Activated naive CD8-positive, alpha-beta T cell treated with anti-CD3 and anti-CD28 coated beads, Interleukin-2, amount 50 U/mL, for 16 hours (primary cell): Measurements from ENCODE around the gene MBOAT1.

Source experiments
- DNase-seq: peaks from one replicate; pipeline ENCODE4 v3.0.0-alpha.2; 2020; ENCODE audit warnings: low read depth, low spot score

The MBOAT1 gene

GRCh38 chr6:20137837-20138236, 74.4 kb downstream of the MBOAT1 start:
- DNase-seq: no peak

DNA sequence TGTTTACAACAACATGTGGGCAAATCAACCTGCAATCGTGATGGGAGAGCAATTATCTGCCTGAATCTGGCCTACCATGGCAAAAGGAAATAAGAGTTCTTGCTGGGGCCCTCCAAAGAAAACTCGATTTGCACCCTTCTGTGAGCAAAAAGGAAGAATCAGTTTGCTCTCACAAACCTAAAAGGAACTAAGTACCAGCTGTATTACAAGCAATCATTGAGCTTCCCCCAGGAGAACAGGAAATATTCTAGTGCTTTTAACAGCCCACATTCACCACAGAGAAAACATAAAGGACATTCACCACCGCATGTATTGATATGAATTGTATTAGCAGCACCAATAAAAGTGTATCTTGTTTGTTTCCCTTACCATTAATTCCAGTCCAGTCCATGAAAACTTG, 75.0 kb downstream of the MBOAT1 start:
- no peak for DNase-seq

DNA sequence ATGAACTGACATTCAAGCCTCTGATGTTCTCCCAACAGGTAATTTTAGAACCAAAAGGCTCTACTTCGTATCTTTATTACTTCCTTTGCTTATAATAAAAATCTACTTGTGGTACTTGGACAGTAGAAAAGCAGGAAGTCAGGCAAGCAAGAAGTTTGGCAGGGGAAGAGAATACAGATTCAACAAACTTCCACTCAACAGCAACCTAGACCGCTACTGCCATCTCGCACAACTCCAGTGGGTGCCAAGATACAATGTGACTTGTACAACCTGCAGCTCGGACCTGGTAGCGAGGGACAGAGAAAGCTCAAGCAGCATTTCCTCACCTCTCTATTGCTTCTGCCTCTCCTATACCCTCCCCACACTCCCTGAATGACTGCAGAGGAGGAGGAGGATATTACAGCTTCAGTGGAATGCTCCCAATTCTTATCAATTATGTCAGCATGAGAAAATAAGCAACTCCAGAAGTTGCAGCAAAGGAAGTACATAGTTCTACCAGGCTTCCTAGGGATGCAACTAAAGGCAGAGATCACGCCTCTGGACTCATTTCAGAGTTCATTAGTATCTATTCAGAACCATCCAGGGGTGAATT, 76.5 kb downstream of the MBOAT1 start:
- no peak for DNase-seq

- no peak for DNase-seq
Observed at GRCh38 chr6:20134613-20135012, 77.7 kb downstream of the MBOAT1 start.

GRCh38 chr6:20129290-20130088, 82.8 kb downstream of the MBOAT1 start:
- no peak for DNase-seq

DNA sequence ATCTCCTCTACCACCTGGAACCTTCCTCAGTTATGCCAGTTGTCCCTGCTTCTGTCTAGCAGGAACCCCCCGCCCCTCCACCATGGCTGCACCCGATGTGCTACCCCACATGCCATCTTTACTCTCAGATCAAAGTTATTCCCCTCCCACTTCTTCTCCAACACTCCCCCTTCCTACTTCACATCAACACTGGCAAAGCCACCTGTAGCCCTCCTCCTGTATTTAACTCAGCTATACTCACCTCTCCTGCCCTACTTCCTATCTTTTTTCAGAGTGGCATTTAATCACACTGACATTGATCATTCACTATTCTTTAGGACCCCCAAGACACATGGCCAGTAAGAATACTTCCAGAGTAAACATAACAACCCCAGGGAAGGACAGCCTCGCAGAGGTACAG, 84.3 kb downstream of the MBOAT1 start:
- DNase-seq: no peak

- peak; percentile 26 for DNase-seq
Observed at GRCh38 chr6:20126789-20127653, 85.2 kb downstream of the MBOAT1 start.

- DNase-seq: no peak
Observed at GRCh38 chr6:20126102-20126752, 86.0 kb downstream of the MBOAT1 start.

DNA sequence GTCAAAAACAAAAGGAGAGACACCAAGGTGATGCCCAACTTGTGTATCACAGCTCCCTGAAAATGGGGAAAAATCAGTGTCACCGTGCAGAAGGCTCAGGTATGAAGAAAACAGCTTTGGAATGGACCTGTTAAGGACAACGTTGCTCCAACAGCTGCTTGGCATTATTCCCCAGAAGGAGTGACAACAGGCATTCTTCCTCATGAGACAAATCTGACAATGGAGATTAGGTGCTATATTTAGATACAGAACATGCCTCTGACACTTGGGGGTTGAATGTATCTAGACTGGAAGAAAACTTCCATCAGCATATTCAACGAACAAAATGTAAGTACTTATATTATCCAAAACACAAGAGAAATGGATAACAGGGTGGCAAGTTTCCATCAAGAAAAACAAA, 87.7 kb downstream of the MBOAT1 start:
- DNase-seq: no peak

DNA sequence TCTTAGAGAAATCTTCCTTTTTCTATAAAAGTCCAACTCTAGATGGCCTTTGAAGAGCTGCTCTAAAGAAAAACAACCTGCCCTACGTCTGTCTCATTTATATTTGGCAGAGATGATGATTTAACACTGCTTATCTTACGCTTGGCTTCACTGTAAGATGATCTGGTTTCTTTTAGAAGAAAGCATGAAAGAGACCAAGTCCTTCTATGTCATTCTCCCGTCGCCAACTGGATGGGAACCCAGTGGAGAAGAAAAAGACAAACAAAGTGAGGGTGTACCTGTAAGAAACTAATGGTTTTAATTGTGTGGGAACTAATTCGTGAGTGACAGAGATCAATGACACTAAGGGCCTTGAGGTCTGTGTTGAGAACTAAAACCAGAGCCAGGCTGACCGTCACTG, 92.8 kb downstream of the MBOAT1 start:
- DNase-seq: no peak

- no peak for DNase-seq
Observed at GRCh38 chr6:20118892-20119291, 93.4 kb downstream of the MBOAT1 start.

GRCh38 chr6:20117474-20117873, 94.8 kb downstream of the MBOAT1 start:
- DNase-seq: no peak

DNA sequence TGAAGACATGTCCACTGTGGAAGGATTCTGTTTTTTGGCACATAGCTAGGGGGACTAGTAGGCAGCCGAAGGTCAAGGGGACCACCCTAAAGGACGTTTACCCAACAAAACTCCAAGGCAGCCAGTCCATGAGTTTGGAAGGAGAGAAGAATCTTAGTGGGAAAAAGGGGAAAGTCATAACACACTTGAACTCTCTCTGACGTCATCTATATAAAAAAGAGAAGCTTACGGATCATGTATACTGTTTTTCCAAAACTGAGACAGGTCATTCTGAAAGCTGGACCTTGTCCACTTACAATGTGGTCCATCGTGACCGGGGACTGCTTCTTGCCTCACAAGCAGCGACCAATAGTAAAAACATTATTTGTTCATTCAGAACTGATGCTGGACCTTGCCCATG, 95.5 kb downstream of the MBOAT1 start:
- no peak for DNase-seq

DNA sequence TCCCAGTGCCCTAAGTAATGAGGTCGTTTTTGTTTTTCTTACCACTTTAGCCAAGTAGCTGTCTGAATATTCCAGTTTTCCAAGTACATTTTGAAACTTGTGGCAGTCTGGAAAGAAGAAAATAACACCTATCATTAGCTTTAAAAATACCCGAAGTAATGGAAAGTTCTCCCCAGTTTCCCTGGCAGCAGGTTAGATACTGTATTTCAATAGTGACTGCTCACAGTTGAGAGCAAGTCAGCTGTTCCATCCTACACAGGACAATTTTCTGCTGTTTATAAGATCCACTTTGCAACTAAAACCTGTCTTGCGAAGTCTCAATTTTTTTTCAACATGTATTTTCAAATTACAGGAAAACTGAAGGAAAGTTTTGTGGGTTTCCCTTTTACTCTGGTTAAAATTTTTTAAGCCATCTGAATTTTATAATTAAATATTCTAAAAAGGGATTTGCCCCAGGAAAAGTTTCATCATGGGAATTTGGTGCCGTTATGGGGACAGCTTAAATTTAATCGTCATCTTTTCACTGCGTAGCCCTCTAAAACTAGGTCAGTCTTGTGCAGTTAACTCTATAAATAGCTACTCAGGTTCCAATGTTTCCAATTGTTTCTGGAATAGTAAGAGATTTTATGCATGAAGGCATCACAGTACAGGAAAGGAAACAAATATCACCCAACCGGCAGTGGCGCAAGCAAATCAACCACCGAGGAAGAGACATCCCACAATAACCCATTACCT, 96.9 kb downstream of the MBOAT1 start:
- no peak for DNase-seq

GRCh38 chr6:20113649-20114224, 98.5 kb downstream of the MBOAT1 start:
- DNase-seq: no peak

DNA sequence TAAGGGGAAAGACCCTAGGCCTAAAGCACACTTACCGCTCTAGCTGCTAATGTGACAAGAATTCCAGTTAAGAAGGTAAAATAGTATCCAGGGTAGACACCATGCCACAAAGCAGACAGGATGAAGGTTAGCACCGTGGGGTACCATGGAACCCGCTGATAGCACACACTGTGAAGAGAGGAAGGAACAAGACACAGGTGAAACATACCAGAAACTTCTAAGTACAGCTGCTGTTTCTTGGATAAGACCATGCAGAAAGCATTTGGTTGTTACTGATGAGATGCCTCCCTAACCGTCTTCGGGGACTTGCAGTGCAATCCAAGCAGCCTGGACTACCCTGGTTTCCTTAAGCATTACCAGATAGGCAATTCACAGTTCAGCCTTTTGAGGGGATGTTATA, 99.4 kb downstream of the MBOAT1 start:
- no peak for DNase-seq

GRCh38 chr6:20112241-20112640, 100.0 kb downstream of the MBOAT1 start:
- no peak for DNase-seq

GRCh38 chr6:20110478-20110877, 101.8 kb downstream of the MBOAT1 start:
- DNase-seq: no peak

DNA sequence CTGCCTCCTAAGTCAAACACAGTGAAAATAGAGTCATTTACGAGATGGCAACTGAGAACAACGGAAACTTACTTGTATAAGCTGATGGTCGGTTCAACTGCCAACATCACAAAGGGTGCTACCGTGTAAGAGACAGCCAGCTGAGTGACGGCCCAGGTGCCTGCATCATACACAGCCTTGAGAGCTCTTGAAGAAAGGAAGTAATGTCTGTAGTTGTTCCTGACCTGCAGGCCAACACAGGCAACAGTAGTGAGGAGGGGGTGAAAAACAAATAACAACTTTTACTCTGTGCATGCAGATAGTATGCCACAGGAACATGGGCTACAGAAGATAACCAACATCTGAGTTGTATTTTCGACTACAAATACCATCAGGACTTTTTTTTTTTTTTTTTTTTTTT, 102.7 kb downstream of the MBOAT1 start:
- no peak for DNase-seq

DNA sequence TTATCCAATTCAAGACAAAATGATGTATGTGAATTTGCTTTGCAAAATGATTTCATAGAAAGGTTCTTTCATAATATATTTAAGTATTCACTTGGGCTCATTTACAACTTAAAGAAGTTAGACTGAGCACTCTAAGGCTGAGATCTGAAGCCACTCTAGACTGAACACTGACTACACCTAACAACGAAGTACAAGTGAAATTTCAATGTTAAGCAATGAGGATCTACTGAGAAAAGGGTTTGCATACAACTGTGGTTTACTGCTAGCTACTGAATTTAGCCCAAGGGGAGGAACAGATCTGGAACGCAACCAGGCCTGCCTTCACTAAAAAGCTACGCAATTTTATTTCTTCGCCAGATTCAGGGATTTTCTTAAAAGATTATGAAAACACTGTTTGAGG, 106.4 kb downstream of the MBOAT1 start:
- no peak for DNase-seq

- DNase-seq: no peak
Observed at GRCh38 chr6:20104696-20105095, 107.6 kb downstream of the MBOAT1 start.
